HL-60 (cell line): ENCODE results near the gene SNAI3.

Experiments used
- POLR2AphosphoS5 ChIP-seq: IDR thresholded peaks from 2 replicates; pipeline ENCODE4 v1.6.1; 2012; ENCODE audit warnings: low read depth
- TF ChIP-seq, protein P1 (sequence below): IDR thresholded peaks from one replicate; pipeline ENCODE4 v1.5.1; 2011; ENCODE audit warnings: low read length, control low read depth, inconsistent platforms; ENCODE audit not compliant: insufficient read depth
- TF ChIP-seq, protein P2 (sequence below): IDR thresholded peaks from 2 replicates; pipeline ENCODE4 v1.6.1; 2012; ENCODE audit warnings: low read depth; ENCODE audit not compliant: insufficient replicate concordance

DNA sequence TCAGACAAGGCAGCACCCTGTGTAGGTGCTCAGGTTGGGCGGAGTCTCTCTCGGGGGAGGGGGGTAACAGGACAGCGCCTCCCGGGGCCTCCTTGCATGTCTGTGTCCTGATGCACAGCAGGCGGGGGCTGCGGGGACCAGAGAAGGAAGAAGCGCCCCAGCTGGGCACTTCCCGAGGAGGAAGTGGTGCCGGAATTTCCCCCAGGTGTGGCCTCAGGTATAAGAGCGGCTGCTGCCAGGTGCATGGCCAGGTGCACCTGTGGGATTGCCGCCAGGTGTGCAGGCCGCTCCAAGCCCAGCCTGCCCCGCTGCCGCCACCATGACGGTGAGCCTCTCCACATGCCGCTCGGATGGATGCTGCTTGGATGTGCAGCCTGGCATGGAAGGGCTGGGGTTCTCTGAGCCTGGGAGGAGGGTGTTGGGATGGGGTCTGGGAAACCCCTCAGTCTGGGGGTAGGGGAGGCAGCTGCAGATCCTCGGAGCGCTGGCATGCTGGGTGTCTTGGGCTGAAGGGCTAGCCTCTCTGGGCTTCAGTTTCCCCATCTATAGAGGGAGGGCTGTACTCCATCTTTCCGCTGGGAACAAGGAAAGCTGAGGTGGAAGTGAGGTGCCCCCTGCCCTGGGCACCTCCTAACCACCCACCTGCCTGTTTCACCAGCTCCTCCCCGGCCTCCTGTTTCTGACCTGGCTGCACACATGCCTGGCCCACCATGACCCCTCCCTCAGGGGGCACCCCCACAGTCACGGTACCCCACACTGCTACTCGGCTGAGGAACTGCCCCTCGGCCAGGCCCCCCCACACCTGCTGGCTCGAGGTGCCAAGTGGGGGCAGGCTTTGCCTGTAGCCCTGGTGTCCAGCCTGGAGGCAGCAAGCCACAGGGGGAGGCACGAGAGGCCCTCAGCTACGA, 47.7 kb downstream of the SNAI3 start, which contains the start of gene IL17C:
- TF ChIP-seq, protein P1, sequence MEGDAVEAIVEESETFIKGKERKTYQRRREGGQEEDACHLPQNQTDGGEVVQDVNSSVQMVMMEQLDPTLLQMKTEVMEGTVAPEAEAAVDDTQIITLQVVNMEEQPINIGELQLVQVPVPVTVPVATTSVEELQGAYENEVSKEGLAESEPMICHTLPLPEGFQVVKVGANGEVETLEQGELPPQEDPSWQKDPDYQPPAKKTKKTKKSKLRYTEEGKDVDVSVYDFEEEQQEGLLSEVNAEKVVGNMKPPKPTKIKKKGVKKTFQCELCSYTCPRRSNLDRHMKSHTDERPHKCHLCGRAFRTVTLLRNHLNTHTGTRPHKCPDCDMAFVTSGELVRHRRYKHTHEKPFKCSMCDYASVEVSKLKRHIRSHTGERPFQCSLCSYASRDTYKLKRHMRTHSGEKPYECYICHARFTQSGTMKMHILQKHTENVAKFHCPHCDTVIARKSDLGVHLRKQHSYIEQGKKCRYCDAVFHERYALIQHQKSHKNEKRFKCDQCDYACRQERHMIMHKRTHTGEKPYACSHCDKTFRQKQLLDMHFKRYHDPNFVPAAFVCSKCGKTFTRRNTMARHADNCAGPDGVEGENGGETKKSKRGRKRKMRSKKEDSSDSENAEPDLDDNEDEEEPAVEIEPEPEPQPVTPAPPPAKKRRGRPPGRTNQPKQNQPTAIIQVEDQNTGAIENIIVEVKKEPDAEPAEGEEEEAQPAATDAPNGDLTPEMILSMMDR: no peak
- TF ChIP-seq, protein P2, sequence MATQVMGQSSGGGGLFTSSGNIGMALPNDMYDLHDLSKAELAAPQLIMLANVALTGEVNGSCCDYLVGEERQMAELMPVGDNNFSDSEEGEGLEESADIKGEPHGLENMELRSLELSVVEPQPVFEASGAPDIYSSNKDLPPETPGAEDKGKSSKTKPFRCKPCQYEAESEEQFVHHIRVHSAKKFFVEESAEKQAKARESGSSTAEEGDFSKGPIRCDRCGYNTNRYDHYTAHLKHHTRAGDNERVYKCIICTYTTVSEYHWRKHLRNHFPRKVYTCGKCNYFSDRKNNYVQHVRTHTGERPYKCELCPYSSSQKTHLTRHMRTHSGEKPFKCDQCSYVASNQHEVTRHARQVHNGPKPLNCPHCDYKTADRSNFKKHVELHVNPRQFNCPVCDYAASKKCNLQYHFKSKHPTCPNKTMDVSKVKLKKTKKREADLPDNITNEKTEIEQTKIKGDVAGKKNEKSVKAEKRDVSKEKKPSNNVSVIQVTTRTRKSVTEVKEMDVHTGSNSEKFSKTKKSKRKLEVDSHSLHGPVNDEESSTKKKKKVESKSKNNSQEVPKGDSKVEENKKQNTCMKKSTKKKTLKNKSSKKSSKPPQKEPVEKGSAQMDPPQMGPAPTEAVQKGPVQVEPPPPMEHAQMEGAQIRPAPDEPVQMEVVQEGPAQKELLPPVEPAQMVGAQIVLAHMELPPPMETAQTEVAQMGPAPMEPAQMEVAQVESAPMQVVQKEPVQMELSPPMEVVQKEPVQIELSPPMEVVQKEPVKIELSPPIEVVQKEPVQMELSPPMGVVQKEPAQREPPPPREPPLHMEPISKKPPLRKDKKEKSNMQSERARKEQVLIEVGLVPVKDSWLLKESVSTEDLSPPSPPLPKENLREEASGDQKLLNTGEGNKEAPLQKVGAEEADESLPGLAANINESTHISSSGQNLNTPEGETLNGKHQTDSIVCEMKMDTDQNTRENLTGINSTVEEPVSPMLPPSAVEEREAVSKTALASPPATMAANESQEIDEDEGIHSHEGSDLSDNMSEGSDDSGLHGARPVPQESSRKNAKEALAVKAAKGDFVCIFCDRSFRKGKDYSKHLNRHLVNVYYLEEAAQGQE: no peak
- TF ChIP-seq POLR2AphosphoS5: no peak
